Measurements from ENCODE around the gene PSMA2. TPM values are rescaled to one million over a fixed set of nuclear protein-coding genes. Genes with fewer than 3 reads are reported as not detected.

The PSMA2 gene
- total RNA-seq, 1 experiment from 2014 or later, result 152 TPM

- no peaks in the 10 kb centered on the region for H3K36me3 ChIP-seq (ENCODE audit: control insufficient read depth in 1 of 2, insufficient read depth in 2 of 2, low read length in 2 of 2)
- BruUV-seq (replicated peaks), result no TSS peak
- no peak overlapping the region for H2AFZ ChIP-seq (ENCODE audit: low read depth, low read length, poor library complexity, severe bottlenecking)
- ChIA-PET RAD21 (ENCODE audit: low non-redundant PET in 1 of 2, low total read pairs in 2 of 2, uncharacterized antibody in 2 of 2, unreplicated experiment in 2 of 2) (no interaction called here), CTCF (no interaction called here), POLR2A (no interaction called here)
- TF ChIP-seq CBX3 (IDR thresholded peaks at IDR 0.05; ENCODE audit: low read depth), result no peak
- TF ChIP-seq EGR1 (IDR thresholded peaks at IDR 0.05; ENCODE audit: low read depth), result no peak
- TF ChIP-seq JUND (IDR thresholded peaks at IDR 0.05), result no peak
- TF ChIP-seq, protein P1, sequence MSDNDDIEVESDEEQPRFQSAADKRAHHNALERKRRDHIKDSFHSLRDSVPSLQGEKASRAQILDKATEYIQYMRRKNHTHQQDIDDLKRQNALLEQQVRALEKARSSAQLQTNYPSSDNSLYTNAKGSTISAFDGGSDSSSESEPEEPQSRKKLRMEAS (IDR thresholded peaks at IDR 0.05), result no peak
- no peak for TF ChIP-seq POLR2A (IDR thresholded peaks at IDR 0.05; ENCODE audit: borderline replicate concordance, extremely low read depth, insufficient read depth, insufficient read length)
- no peak for TF ChIP-seq CEBPB (IDR thresholded peaks at IDR 0.05; ENCODE audit: low read depth)
- H3K9ac ChIP-seq (ENCODE audit: low read length), result no peak overlapping the region
- ATAC-seq (no peak), DNase-seq (ENCODE audit: low read depth, low spot score) (no peak)
- H3K27me3 ChIP-seq (ENCODE audit: insufficient read depth, low read length), result no peaks in the 10 kb centered on the region
- no peak overlapping the region for H3K4me3 ChIP-seq (replicated peaks in 1 of 2; ENCODE audit: low read depth in 1 of 2, low read length in 2 of 2)
- no peak overlapping the region for H3K27ac ChIP-seq (ENCODE audit: low read depth, low read length)
- no peaks in the 10 kb centered on the region for H3K4me1 ChIP-seq (ENCODE audit: control insufficient read depth in 1 of 2, insufficient read depth in 2 of 2, low read length in 2 of 2)
- H3K9me2 ChIP-seq (ENCODE audit: insufficient read depth), result no peaks in the 10 kb centered on the region
- no peaks in the 10 kb centered on the region for H3K79me2 ChIP-seq (ENCODE audit: insufficient read depth, low read length)
- H3K9me3 ChIP-seq (ENCODE audit: control insufficient read depth in 1 of 2, insufficient read depth in 1 of 2, low read depth in 1 of 2, low read length in 2 of 2), result peaks cover 0 to 5% of the 10 kb centered on the region in 2 experiments; a peak in 1 of 4 replicates
- no peak overlapping the region for H3K4me2 ChIP-seq (ENCODE audit: low read length)
- H4K20me1 ChIP-seq (ENCODE audit: insufficient read depth), result no peaks in the 10 kb centered on the region
- intact Hi-C loops (cut with micrococcal nuclease), result no loop called here
These were observed 48.5 kb upstream of the PSMA2 start for GRCh38 chr7:42980514-42980913.

DNA sequence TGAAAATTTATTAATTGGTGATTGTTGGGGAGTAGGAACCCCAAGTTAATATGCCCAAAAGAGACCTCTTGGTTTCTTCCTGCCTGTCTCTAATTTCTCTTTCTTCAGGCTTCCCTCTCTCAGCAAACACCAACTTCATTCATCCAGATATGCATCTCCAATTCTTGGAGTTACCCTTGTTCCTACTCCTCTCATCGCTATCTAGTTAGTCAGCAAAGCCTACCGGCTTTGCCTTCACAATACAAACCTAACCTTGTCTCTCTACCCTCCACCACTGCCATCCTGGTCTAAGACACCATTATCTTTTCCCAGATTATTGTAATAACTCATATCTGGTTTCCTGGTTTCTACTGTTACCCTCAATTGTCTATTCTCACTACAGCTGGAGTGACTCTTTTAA lies 48.1 kb upstream of the PSMA2 start:
- TF ChIP-seq EZH2 (IDR thresholded peaks at IDR 0.05) (no peak), POLR2AphosphoS5 (IDR thresholded peaks at IDR 0.05; ENCODE audit: low read depth, low read length) (no peak), EZH2phosphoT487 (IDR thresholded peaks at IDR 0.05; ENCODE audit: borderline replicate concordance) (no peak), YY1 (IDR thresholded peaks at IDR 0.05; ENCODE audit: extremely low read depth, insufficient replicate concordance, low read depth, low read length) (no peak), ZNF274 (IDR thresholded peaks at IDR 0.05; ENCODE audit: low read depth, low read length) (no peak), SP1 (IDR thresholded peaks at IDR 0.05; ENCODE audit: low read depth) (no peak)
- no peaks in the 10 kb centered on the region for H3K36me3 ChIP-seq (ENCODE audit: control insufficient read depth in 1 of 2, insufficient read depth in 2 of 2, low read length in 2 of 2)
- DNase-seq (ENCODE audit: low read depth, low spot score) (no peak), ATAC-seq (no peak)
- intact Hi-C loops (cut with micrococcal nuclease), result no loop called here
- no peaks in the 10 kb centered on the region for H3K79me2 ChIP-seq (ENCODE audit: insufficient read depth, low read length)
- no peaks in the 10 kb centered on the region for H3K4me1 ChIP-seq (ENCODE audit: control insufficient read depth in 1 of 2, insufficient read depth in 2 of 2, low read length in 2 of 2)
- H3K27ac ChIP-seq (ENCODE audit: low read depth, low read length), result no peak overlapping the region
- H3K27me3 ChIP-seq (ENCODE audit: insufficient read depth, low read length), result no peaks in the 10 kb centered on the region
- ChIA-PET POLR2A (no interaction called here), CTCF (no interaction called here), RAD21 (ENCODE audit: low non-redundant PET in 1 of 2, low total read pairs in 2 of 2, uncharacterized antibody in 2 of 2, unreplicated experiment in 2 of 2) (no interaction called here)
- no peak overlapping the region for H2AFZ ChIP-seq (ENCODE audit: low read depth, low read length, poor library complexity, severe bottlenecking)
- H4K20me1 ChIP-seq (ENCODE audit: insufficient read depth), result no peaks in the 10 kb centered on the region
- H3K9me2 ChIP-seq (ENCODE audit: insufficient read depth), result no peaks in the 10 kb centered on the region
- no TSS peak for BruUV-seq (replicated peaks)
- H3K9me3 ChIP-seq (ENCODE audit: control insufficient read depth in 1 of 2, insufficient read depth in 1 of 2, low read depth in 1 of 2, low read length in 2 of 2), result peaks cover 0 to 5% of the 10 kb centered on the region in 2 experiments; a peak in 1 of 4 replicates
- no peak overlapping the region for H3K9ac ChIP-seq (ENCODE audit: low read length)
- H3K4me2 ChIP-seq (ENCODE audit: low read length), result no peak overlapping the region
- no peak overlapping the region for H3K4me3 ChIP-seq (replicated peaks in 1 of 2; ENCODE audit: low read depth in 1 of 2, low read length in 2 of 2)
